H1 (cell line): ENCODE measurements around the gene CSGALNACT2. TPM values are rescaled to one million over a fixed set of nuclear protein-coding genes. Genes with fewer than 3 reads are reported as not detected.

Experiments
- CTCF ChIA-PET: fragments of 300-600 bp; sonication (Branson Sonifier 250); formaldehyde crosslinking; loops from one replicate; lab custom pipeline; 2021; ENCODE audit not compliant: partially characterized antibody; lab: Charles Lee
- POLR2A ChIA-PET: fragments of 300-600 bp; sonication (Branson Sonifier 250); formaldehyde crosslinking; loops from one replicate; lab custom pipeline; 2021; ENCODE audit warnings: inconsistent platforms; ENCODE audit not compliant: partially characterized antibody; lab: Charles Lee
- DNase-seq, 2 experiments: peaks; one replicate each; pipeline versions ENCODE4 v3.0.0 to v3.0.0-alpha.2; 2010 to 2022; ENCODE audit warnings: low spot score in 2 of 2, low read depth in 1 of 2, mixed read lengths in 1 of 2
- FAIRE-seq: peaks from 2 replicates; lab custom pipeline; 2011; peaks lifted over from hg19 to GRCh38; lab: Jason Lieb, UNC
- H2AFZ ChIP-seq: 2 replicates; pipeline ENCODE4 v1.8.1; 2012; ENCODE audit warnings: low read length, inconsistent platforms
- H2AK5ac ChIP-seq: 2 replicates; pipeline ENCODE4 v1.6.1; 2013; ENCODE audit warnings: low read depth, low read length
- H2BK120ac ChIP-seq: replicated peaks from 2 replicates; pipeline ENCODE3; 2013; ENCODE audit warnings: low read depth, low read length, inconsistent platforms
- H2BK12ac ChIP-seq: 2 replicates; pipeline ENCODE4 v1.6.1; 2013; ENCODE audit warnings: low read depth, low read length
- H2BK15ac ChIP-seq: 2 replicates; pipeline ENCODE4 v1.6.1; 2013; ENCODE audit warnings: low read length
- H2BK20ac ChIP-seq: 2 replicates; pipeline ENCODE4 v1.6.1; 2013; ENCODE audit warnings: low read length
- H2BK5ac ChIP-seq: 2 replicates; pipeline ENCODE4 v1.6.1; 2013; ENCODE audit warnings: low read depth, low read length
- H3K14ac ChIP-seq: 2 replicates; pipeline ENCODE4 v1.6.1; 2013; ENCODE audit warnings: inconsistent platforms; ENCODE audit not compliant: insufficient read length
- H3K18ac ChIP-seq: 2 replicates; pipeline ENCODE4 v1.6.1; 2013; ENCODE audit warnings: low read length; ENCODE audit errors: extremely low read depth
- H3K23ac ChIP-seq: 2 replicates; pipeline ENCODE4 v1.6.1; 2013; ENCODE audit warnings: inconsistent platforms; ENCODE audit not compliant: insufficient read length
- H3K23me2 ChIP-seq: 2 replicates; pipeline ENCODE4 v1.6.1; 2013; ENCODE audit warnings: low read depth, low read length
- H3K27ac ChIP-seq: 2 replicates; pipeline ENCODE4 v1.6.1; 2011; ENCODE audit warnings: low read depth, low read length, inconsistent platforms
- H3K27me3 ChIP-seq, 4 experiments: replicated peaks in 1 of 4; 1 replicate in 1 of 4; 2 replicates in 3 of 4; pipeline versions ENCODE4 v1.6.1 to v1.8.1; 2011 to 2013; ENCODE audit warnings: low read length in 3 of 4, mild to moderate bottlenecking in 3 of 4, inconsistent platforms in 2 of 4, mixed read lengths in 2 of 4, moderate library complexity in 1 of 4; ENCODE audit not compliant: control insufficient read depth in 3 of 4, insufficient read depth in 3 of 4; ENCODE audit errors: extremely low read depth in 1 of 4
- H3K36me3 ChIP-seq, 4 experiments: 2 replicates each; pipeline versions ENCODE4 v1.6.1 to v1.8.1; 2011 to 2013; ENCODE audit warnings: mild to moderate bottlenecking in 4 of 4, low read length in 3 of 4, moderate library complexity in 2 of 4, control low read depth in 1 of 4, inconsistent platforms in 1 of 4; ENCODE audit not compliant: insufficient read depth in 4 of 4, control insufficient read depth in 2 of 4
- H3K4ac ChIP-seq: replicated peaks from 2 replicates; pipeline ENCODE3; 2013; ENCODE audit warnings: low read length, low read depth, mixed read lengths, inconsistent platforms; ENCODE audit not compliant: insufficient read length
- H3K4me1 ChIP-seq, 4 experiments: replicated peaks in 1 of 4; 1 replicate in 1 of 4; 2 replicates in 3 of 4; pipeline versions ENCODE4 v1.6.1 to v1.8.1; 2011 to 2013; ENCODE audit warnings: low read length in 3 of 4, inconsistent platforms in 2 of 4, mixed read lengths in 1 of 4; ENCODE audit not compliant: insufficient read depth in 4 of 4, control insufficient read depth in 3 of 4
- H3K4me2 ChIP-seq, 2 experiments: 2 replicates each; pipeline versions ENCODE4 v1.6.1 to v1.8.1; 2011 to 2013; ENCODE audit warnings: low read depth in 2 of 2, low read length in 2 of 2, control low read depth in 1 of 2, inconsistent platforms in 1 of 2, mild to moderate bottlenecking in 1 of 2; ENCODE audit not compliant: insufficient read depth in 1 of 2
- H3K4me3 ChIP-seq, 4 experiments: fragments of 200-600, 300-600 bp in 1 of 4; sonication (generic), shearing (Covaris generic), sonication (Bioruptor Twin) in 1 of 4; 2 replicates each; pipeline versions ENCODE4 v1.5.1 to v1.8.1; 2011 to 2016; ENCODE audit warnings: low read length in 4 of 4, low read depth in 3 of 4, control low read depth in 2 of 4, inconsistent platforms in 2 of 4, mild to moderate bottlenecking in 2 of 4, mixed read lengths in 1 of 4, moderate library complexity in 1 of 4; ENCODE audit not compliant: insufficient read depth in 2 of 4; ENCODE audit errors: extremely low read depth in 1 of 4
- H3K56ac ChIP-seq: replicated peaks from 2 replicates; pipeline ENCODE3; 2013; ENCODE audit warnings: low read depth, mild to moderate bottlenecking, mixed read lengths, low read length, inconsistent platforms; ENCODE audit not compliant: insufficient read length
- H3K79me1 ChIP-seq: 2 replicates; pipeline ENCODE4 v1.6.1; 2013; ENCODE audit warnings: low read depth, low read length, control low read depth
- H3K79me2 ChIP-seq, 2 experiments: 2 replicates each; pipeline versions ENCODE4 v1.6.1 to v1.8.1; 2012 to 2013; ENCODE audit warnings: low read length in 2 of 2, mild to moderate bottlenecking in 2 of 2, inconsistent platforms in 1 of 2; ENCODE audit not compliant: insufficient read depth in 2 of 2, control insufficient read depth in 1 of 2
- H3K9ac ChIP-seq, 4 experiments: replicated peaks in 1 of 4; 1 replicate in 1 of 4; 2 replicates in 3 of 4; pipeline versions ENCODE4 v1.6.1 to v1.8.1; 2011 to 2013; ENCODE audit warnings: low read depth in 3 of 4, low read length in 3 of 4, control low read depth in 2 of 4, mild to moderate bottlenecking in 2 of 4, moderate library complexity in 2 of 4, inconsistent platforms in 1 of 4; ENCODE audit errors: extremely low read depth in 1 of 4
- H3K9me3 ChIP-seq, 2 experiments: 2 replicates each; pipeline versions ENCODE4 v1.6.1 to v1.8.1; 2012 to 2013; ENCODE audit warnings: mild to moderate bottlenecking in 2 of 2, moderate library complexity in 2 of 2, control low read depth in 1 of 2, inconsistent platforms in 1 of 2, low read depth in 1 of 2, low read length in 1 of 2, mixed read lengths in 1 of 2; ENCODE audit not compliant: insufficient read depth in 2 of 2
- H4K20me1 ChIP-seq, 2 experiments: replicated peaks in 1 of 2; 2 replicates each; pipeline versions ENCODE3 to v1.8.1; 2011 to 2013; ENCODE audit warnings: inconsistent platforms in 2 of 2, low read length in 2 of 2, mild to moderate bottlenecking in 1 of 2; ENCODE audit not compliant: insufficient read depth in 2 of 2, control insufficient read depth in 1 of 2
- H4K5ac ChIP-seq: 2 replicates; pipeline ENCODE4 v1.6.1; 2013; ENCODE audit warnings: low read length, low read depth, mixed read lengths, inconsistent platforms; ENCODE audit not compliant: insufficient read length
- H4K8ac ChIP-seq: 2 replicates; pipeline ENCODE4 v1.8.0; 2013; ENCODE audit warnings: mild to moderate bottlenecking, moderate library complexity, low read length, inconsistent platforms; ENCODE audit not compliant: insufficient read depth; ENCODE audit errors: extremely low read depth
- H4K91ac ChIP-seq: replicated peaks from 2 replicates; pipeline ENCODE3; 2013; ENCODE audit warnings: low read length, mixed read lengths, inconsistent platforms; ENCODE audit not compliant: insufficient read length
- BACH1 ChIP-seq: IDR thresholded peaks from 2 replicates; pipeline ENCODE4 v1.6.1; 2012; ENCODE audit warnings: low read length, improper control_type of control experiment
- CTBP2 ChIP-seq: IDR thresholded peaks from 2 replicates; pipeline ENCODE4 v1.7.0; 2011; ENCODE audit warnings: borderline replicate concordance, mild to moderate bottlenecking, moderate library complexity, mixed read lengths, low read length; ENCODE audit not compliant: insufficient read depth, insufficient read length
- EGR1 ChIP-seq: IDR thresholded peaks from 2 replicates; pipeline ENCODE4 v1.6.1; 2011; ENCODE audit warnings: low read depth, low read length, borderline replicate concordance
- GABPA ChIP-seq: IDR thresholded peaks from 2 replicates; pipeline ENCODE4 v1.6.1; 2011; ENCODE audit warnings: mild to moderate bottlenecking, low read length, moderate library complexity, borderline replicate concordance; ENCODE audit not compliant: insufficient read depth
- KDM1A ChIP-seq: fragments of 200-600, 300-600 bp; sonication (generic); IDR thresholded peaks from 2 replicates; pipeline ENCODE4 v1.7.1; 2016; ENCODE audit warnings: mild to moderate bottlenecking, low read length, borderline replicate concordance
- NANOG ChIP-seq: IDR thresholded peaks from 2 replicates; pipeline ENCODE4 v1.6.1; 2011; ENCODE audit warnings: low read length, low read depth, mild to moderate bottlenecking, inconsistent platforms; ENCODE audit not compliant: insufficient read depth, poor library complexity, severe bottlenecking
- RBBP5 ChIP-seq: IDR thresholded peaks from 2 replicates; pipeline ENCODE4 v1.7.1; 2012; ENCODE audit warnings: low read depth, mild to moderate bottlenecking, inconsistent platforms, low read length, moderate library complexity, borderline replicate concordance
- SUZ12 ChIP-seq: fragments of 200-600 bp; sonication (generic); IDR thresholded peaks from 2 replicates; pipeline ENCODE4 v1.6.1; 2012; ENCODE audit warnings: mild to moderate bottlenecking, inconsistent platforms, low read length, moderate library complexity, mixed read lengths
- TAF7 ChIP-seq: optimal IDR thresholded peaks from 2 replicates; pipeline ENCODE3; 2011; ENCODE audit warnings: low read depth, mild to moderate bottlenecking, inconsistent platforms, low read length, moderate library complexity, borderline replicate concordance
- TEAD4 ChIP-seq: IDR thresholded peaks from 2 replicates; pipeline ENCODE4 v1.6.1; 2012; ENCODE audit warnings: low read depth, low read length, inconsistent platforms, mixed read lengths
- WGBS, 2 experiments: shearing (Covaris generic) in 1 of 2; methylation state at CpG; one replicate each; pipeline versions ENCODE4 v1.1.6 to v1.1.7; 2013 to 2015; ENCODE audit warnings: low lambda C conversion rate in 2 of 2, mixed read lengths in 2 of 2, inconsistent platforms in 1 of 2, low coverage in 1 of 2, missing lambda C conversion rate in 1 of 2; ENCODE audit not compliant: insufficient replicate concordance in 2 of 2, insufficient coverage in 1 of 2, insufficient read length in 1 of 2; ENCODE audit errors: extremely low coverage in 1 of 2, missing lambda C conversion rate in 1 of 2; 5-methylcytosine and 5-hydroxymethylcytosine counted together
- polyA plus RNA-seq, 7 experiments: library from polyadenylated mRNA; depleted of rRNA in 3 of 7; stranded (reverse) in 5 of 7; unstranded in 2 of 7; fragments of >200 nt in 5 of 7; fragments of 200-250 nt in 2 of 7; gene quantifications; 1 replicate in 5 of 7; 2 replicates in 1 of 7; 4 replicates in 1 of 7; pipeline versions ENCODE4 v1.2.1 to v1.2.3, GENCODE V29; 2011 to 2013; ENCODE audit warnings: missing spikeins in 2 of 7, mixed read lengths in 2 of 7
- total RNA-seq: library from RNA; stranded (reverse); fragmentation: NEBNext Ultra II Directional; extraction: Animal tissue kit (Norgen Biotek cat#: 25700); gene quantifications from 2 replicates; pipeline ENCODE4 v1.2.1, GENCODE V29; 2021
- TF ChIP-seq, protein P1 (sequence below): IDR thresholded peaks from 2 replicates; pipeline ENCODE4 v1.6.1; 2012; ENCODE audit warnings: inconsistent platforms
- TF ChIP-seq, protein P2 (sequence below): IDR thresholded peaks from 2 replicates; pipeline ENCODE4 v1.6.1; 2011; ENCODE audit warnings: low read length, improper control_type of control experiment

The CSGALNACT2 gene
- total and polyA plus RNA-seq, 2 of the 8 experiments (the other 6 are each of a cell fraction or from before 2014, with no cell fraction given): 2.6 to 5.3 TPM

DNA sequence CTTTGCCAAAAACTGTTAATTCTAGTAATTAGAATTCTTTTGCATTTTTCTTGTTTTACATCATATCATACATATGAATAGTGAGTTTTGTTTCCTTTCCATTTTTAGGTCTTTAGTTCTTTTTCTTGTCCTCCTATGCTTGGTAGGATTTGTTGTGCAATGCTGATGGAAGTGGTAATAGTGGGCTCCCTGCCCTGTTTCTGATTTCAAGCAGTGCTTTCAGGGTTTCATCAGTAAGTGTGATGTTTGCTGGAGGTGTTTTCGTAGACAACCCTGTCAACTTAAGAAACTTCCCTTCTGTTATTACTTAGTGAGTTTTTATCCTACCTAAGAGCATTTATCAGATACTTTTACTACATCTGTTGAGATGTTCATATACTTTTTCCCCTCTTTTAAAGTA lies 50.5 kb downstream of the CSGALNACT2 start:
- no peak overlapping the region for H2BK12ac ChIP-seq
- H4K91ac ChIP-seq: no peak overlapping the region
- H3K27ac ChIP-seq: no peak overlapping the region
- H2AFZ ChIP-seq: no peak overlapping the region
- no peak overlapping the region for H3K18ac ChIP-seq
- no peak overlapping the region for H4K5ac ChIP-seq
- DNase-seq (no peak), FAIRE-seq (no peak)
- WGBS, 2 experiments: 82% methylated on average over 1 of the region's 1 CpG; no CpG with 5 or more reads in 1 of the 2 experiments
- H3K4me3 ChIP-seq: no peak overlapping the region
- H2BK120ac ChIP-seq: no peak overlapping the region
- no peaks in the 10 kb centered on the region for H3K79me2 ChIP-seq
- H2AK5ac ChIP-seq: no peak overlapping the region
- no peaks in the 10 kb centered on the region for H3K9me3 ChIP-seq
- no peak overlapping the region for H3K4me2 ChIP-seq
- no peak overlapping the region for H3K9ac ChIP-seq
- H4K8ac ChIP-seq: no peak overlapping the region
- no peaks in the 10 kb centered on the region for H4K20me1 ChIP-seq
- H3K23me2 ChIP-seq: no peaks in the 10 kb centered on the region
- H2BK20ac ChIP-seq: no peak overlapping the region
- H3K36me3 ChIP-seq: no peaks in the 10 kb centered on the region; a peak in 1 of 8 replicates
- no peaks in the 10 kb centered on the region for H3K27me3 ChIP-seq
- H3K14ac ChIP-seq: no peak overlapping the region
- H3K4ac ChIP-seq: no peak overlapping the region
- no peak overlapping the region for H3K56ac ChIP-seq
- H2BK5ac ChIP-seq: no peak overlapping the region
- H3K23ac ChIP-seq: no peak overlapping the region
- no peaks in the 10 kb centered on the region for H3K79me1 ChIP-seq
- ChIA-PET POLR2A (no interaction called here), CTCF (interaction anchor here (1.1 to 1.3 kb wide), 2 partner anchors 12 to 15 kb away, joined by 4 to 7 read pairs; no protein-coding TSS in a partner anchor)
- no peak overlapping the region for H2BK15ac ChIP-seq
- no peaks in the 10 kb centered on the region for H3K4me1 ChIP-seq
- TF ChIP-seq, protein P1, sequence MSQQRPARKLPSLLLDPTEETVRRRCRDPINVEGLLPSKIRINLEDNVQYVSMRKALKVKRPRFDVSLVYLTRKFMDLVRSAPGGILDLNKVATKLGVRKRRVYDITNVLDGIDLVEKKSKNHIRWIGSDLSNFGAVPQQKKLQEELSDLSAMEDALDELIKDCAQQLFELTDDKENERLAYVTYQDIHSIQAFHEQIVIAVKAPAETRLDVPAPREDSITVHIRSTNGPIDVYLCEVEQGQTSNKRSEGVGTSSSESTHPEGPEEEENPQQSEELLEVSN: no peak
- TF ChIP-seq TEAD4 (no peak), RBBP5 (no peak), SUZ12 (no peak), GABPA (no peak), EGR1 (no peak), NANOG (no peak), KDM1A (no peak), BACH1 (no peak), TAF7 (no peak), CTBP2 (no peak)
- TF ChIP-seq, protein P2, sequence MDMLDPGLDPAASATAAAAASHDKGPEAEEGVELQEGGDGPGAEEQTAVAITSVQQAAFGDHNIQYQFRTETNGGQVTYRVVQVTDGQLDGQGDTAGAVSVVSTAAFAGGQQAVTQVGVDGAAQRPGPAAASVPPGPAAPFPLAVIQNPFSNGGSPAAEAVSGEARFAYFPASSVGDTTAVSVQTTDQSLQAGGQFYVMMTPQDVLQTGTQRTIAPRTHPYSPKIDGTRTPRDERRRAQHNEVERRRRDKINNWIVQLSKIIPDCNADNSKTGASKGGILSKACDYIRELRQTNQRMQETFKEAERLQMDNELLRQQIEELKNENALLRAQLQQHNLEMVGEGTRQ: no peak
